Duodenal mucosa (tissue), 2 donors: ENCODE results near the gene PTRHD1.
"Not testable (repeated sequence)": the region's sequence is repeated elsewhere in the genome, so short reads cannot be mapped to it uniquely, and the experiment has no call there.

Source experiments
- H3K27ac ChIP-seq: one replicate; pipeline ENCODE4 v1.7.0; 2013; ENCODE audit warnings: low read depth, low read length
- H3K27me3 ChIP-seq, 2 donors: one replicate each; pipeline ENCODE4 v1.7.0; 2013; ENCODE audit warnings: low read length in 2 of 2, control low read depth in 1 of 2; ENCODE audit not compliant: insufficient read depth in 2 of 2, control insufficient read depth in 1 of 2
- H3K36me3 ChIP-seq, 2 donors: one replicate each; pipeline ENCODE4 v1.7.0; 2013; ENCODE audit warnings: low read length in 2 of 2, control low read depth in 1 of 2; ENCODE audit not compliant: insufficient read depth in 2 of 2, control insufficient read depth in 1 of 2
- H3K4me1 ChIP-seq, 2 donors: one replicate each; pipeline ENCODE4 v1.7.0; 2013; ENCODE audit warnings: low read length in 2 of 2, control low read depth in 1 of 2; ENCODE audit not compliant: insufficient read depth in 2 of 2, control insufficient read depth in 1 of 2
- H3K4me3 ChIP-seq, 2 donors: one replicate each; pipeline ENCODE4 v1.7.0; 2013; ENCODE audit warnings: low read length in 2 of 2, low read depth in 1 of 2
- H3K9ac ChIP-seq, 2 donors: one replicate each; pipeline ENCODE4 v1.7.0; 2013; ENCODE audit warnings: low read length in 2 of 2, low read depth in 1 of 2
- H3K9me3 ChIP-seq, 2 donors: one replicate each; pipeline ENCODE4 v1.7.0; 2013; ENCODE audit warnings: low read length in 2 of 2, control low read depth in 1 of 2; ENCODE audit not compliant: control insufficient read depth in 1 of 2

Gene PTRHD1

DNA sequence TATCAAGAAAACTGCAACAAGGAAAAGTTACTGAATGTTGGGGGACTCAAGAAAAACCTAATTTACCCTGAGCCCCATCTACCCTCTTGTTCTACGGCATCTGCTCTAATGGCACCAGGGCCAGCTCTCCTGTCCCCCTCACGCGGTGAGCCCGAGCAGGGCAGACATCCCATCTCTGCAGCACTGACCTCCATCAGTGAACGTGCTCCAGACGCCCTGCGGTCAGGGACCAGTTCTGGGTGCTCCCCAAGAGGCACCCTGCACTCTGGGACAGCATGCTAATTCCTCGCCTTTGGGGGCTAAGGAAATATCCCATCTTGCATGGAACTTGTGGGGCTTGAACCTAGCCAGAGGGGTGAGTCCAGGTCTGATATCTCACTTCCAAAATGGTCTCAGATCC, 43.0 kb upstream of the PTRHD1 start:
- H3K4me1 ChIP-seq: peaks cover 0 to 7% of the 10 kb centered on the region in 2 donors
- no peak overlapping the region for H3K27ac ChIP-seq
- no peaks in the 10 kb centered on the region for H3K9me3 ChIP-seq
- H3K36me3 ChIP-seq: peaks cover 6 to 23% of the 10 kb centered on the region in 2 donors
- H3K9ac ChIP-seq: no peak overlapping the region
- no peak overlapping the region for H3K4me3 ChIP-seq
- H3K27me3 ChIP-seq: no peaks in the 10 kb centered on the region

DNA sequence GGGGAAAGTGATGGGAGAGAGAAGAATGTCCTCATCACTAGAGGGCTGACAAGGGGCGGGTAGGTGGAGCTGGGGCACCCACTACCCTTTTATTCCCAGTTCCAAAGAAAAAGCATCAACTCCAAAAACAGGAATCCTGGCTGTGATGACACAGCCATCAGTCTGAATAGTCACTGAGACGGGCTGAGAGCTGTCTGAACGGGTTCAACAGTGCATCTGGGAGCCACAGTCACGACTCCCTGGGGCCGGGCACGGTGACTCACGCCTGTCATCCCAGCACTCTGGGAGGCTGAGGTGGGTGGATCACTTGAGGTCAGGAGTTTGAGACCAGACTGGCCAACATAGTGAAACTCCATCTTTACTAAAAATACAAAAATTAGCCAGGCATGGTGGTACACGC, 42.2 kb upstream of the PTRHD1 start:
- not testable (repeated sequence) for H3K27ac ChIP-seq, H3K9ac ChIP-seq, H3K27me3 ChIP-seq, H3K4me1 ChIP-seq, H3K9me3 ChIP-seq, H3K4me3 ChIP-seq
- peaks cover 6 to 23% of the 10 kb centered on the region in 2 donors for H3K36me3 ChIP-seq

DNA sequence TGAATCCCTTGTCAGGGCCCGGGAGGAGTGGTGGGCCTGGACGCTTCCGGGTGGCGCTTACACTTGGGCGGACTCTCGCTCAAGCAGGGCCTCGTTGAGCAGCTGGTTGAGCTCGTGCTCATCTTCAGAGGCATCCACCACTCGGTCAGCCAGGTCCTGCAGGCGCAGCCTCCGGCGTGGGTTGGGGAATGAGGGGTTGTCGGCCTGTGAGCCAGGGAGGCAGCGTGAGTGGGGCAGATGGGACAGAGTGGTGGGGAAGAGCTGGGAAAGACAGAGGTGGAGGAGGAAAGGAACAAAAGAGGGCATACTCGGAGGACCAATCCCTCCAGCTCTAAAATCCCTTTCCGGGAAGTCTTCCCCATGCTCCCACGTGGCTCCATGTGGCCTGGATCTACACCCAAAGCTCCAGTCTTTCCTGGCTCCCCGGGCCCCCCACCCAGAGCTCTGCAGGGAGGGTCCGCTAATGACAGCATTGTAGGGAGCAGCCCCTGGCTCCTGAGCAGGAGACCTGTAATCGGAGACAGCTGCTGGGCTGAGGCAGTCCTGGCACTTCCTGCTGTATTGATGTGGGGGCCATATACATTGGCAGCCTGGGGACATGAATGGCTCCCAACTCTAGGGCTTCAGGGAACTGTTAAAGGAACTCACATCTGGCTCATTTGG, 41.7 kb upstream of the PTRHD1 start:
- H3K9me3 ChIP-seq: no peaks in the 10 kb centered on the region
- no peak overlapping the region for H3K9ac ChIP-seq
- H3K27me3 ChIP-seq: no peaks in the 10 kb centered on the region
- H3K4me3 ChIP-seq: no peak overlapping the region
- H3K27ac ChIP-seq: no peak overlapping the region
- peaks cover 6 to 23% of the 10 kb centered on the region in 2 donors for H3K36me3 ChIP-seq
- H3K4me1 ChIP-seq: peaks cover 0 to 7% of the 10 kb centered on the region in 2 donors

DNA sequence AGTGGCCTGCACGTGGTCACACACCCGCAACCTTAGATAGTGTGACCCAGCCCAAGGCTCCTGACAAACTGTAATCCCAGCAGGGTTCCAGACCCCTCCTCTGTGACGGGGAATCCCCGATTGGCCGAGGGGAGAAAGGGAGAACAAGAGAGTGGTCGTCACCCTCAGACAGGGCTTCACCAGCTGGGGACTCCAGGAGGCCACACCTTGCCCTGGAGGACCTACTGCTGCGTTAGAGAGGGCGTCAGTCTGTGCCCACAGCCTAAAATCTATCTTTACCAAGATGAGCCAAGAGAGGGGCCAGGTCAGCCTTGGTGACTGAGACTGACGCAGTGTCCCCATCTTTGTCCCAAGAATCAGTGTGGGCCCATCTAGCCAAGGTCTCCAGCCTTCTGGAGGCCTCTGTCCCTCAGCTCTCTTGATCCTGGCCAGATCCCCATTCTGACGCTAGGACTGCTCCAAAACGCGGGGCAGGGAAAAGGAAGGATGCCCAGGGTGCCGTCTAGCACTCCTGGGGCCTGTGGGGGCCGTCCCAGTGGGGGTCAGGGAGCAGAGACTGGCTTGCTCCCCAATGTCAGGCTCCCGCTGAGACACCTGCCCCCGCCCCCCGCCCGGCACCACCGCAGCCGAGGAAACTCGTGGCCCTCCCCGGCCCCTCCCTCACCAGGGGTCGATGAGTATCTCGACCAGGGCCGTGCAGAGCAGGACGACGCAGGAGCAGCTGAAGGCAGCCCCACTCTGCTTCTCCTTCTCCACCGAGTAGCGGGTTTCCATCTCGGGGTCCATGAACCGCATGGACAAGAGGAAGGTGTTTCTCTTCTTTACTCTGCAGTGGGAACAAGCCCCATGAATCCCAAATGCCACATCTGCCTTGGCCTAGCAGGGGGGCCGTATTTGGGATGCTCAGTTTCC, 40.9 kb upstream of the PTRHD1 start:
- no peak overlapping the region for H3K27ac ChIP-seq

DNA sequence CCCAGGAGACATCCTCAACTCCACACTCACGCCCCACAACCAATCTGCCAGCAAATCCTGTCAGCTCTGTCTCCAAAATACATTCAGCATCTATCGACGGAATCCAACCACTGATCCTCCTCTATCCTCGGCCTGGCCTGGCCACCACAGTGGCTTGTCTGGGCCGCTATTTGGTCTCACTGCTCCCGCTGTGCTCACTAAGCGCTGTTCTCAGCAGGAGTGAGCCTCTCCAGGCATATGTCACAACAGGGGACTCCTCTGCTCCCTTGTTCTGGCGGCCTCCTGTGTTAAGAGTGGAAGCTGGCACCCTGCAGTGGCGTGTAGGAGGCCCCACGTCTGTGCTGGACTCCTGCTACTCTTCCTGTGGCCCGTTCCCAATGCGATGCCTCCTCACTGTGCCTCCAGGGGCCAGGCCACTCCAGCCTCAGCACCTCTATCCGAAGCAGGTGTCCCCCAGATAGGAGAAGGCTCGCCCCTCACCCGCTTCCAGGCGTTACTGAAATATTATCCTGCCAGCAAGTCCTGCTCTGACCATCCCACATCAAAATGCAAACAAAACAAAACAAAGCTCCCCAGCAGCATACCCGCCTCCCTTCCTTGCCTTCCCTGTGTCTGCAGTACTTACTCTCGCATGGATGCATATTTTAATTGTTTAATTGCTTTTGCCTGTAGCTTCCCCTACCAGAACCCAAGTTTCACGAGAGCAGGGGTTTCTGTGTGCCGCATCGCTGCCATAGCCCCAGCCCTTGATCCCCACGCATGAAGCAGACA, 39.9 kb upstream of the PTRHD1 start:
- no peak overlapping the region for H3K9ac ChIP-seq
- H3K9me3 ChIP-seq: no peaks in the 10 kb centered on the region
- H3K36me3 ChIP-seq: peaks cover 6 to 23% of the 10 kb centered on the region in 2 donors
- no peaks in the 10 kb centered on the region for H3K27me3 ChIP-seq
- H3K27ac ChIP-seq: no peak overlapping the region
- no peak overlapping the region for H3K4me3 ChIP-seq
- peaks cover 0 to 7% of the 10 kb centered on the region in 2 donors for H3K4me1 ChIP-seq

More for the DNA sequence above, 40.9 kb upstream of the PTRHD1 start:
- Histone ChIP-seq H3K36me3 (peaks cover 6 to 23% of the 10 kb centered on the region in 2 donors), H3K27me3 (no peaks in the 10 kb centered on the region), H3K9ac (no peak overlapping the region), H3K4me1 (peaks cover 0 to 7% of the 10 kb centered on the region in 2 donors), H3K4me3 (no peak overlapping the region), H3K9me3 (no peaks in the 10 kb centered on the region)

DNA sequence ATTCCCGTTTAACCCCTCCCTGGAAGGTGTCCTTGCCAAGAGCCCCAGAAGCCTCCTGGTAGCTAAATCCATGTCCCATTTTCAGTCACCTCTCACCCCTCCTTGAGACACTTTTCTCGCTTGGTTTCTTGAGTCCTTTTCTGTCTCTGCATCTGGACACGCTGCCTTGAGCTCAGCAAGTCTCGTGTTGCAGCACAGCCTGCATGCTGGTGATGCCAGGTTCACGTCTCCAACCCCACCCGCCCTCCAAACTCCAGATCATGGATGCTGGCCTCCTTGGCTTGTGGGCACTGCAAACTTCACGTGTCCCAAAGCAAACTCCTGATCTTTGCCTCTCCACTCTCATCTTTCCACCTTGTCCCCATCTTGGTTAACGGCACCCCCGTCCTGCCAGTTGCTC, 39.3 kb upstream of the PTRHD1 start:
- H3K9ac ChIP-seq: no peak overlapping the region
- H3K27me3 ChIP-seq: no peaks in the 10 kb centered on the region
- peaks cover 0 to 7% of the 10 kb centered on the region in 2 donors for H3K4me1 ChIP-seq
- H3K36me3 ChIP-seq: peaks cover 4 to 20% of the 10 kb centered on the region in 2 donors
- no peak overlapping the region for H3K4me3 ChIP-seq
- no peaks in the 10 kb centered on the region for H3K9me3 ChIP-seq
- no peak overlapping the region for H3K27ac ChIP-seq

DNA sequence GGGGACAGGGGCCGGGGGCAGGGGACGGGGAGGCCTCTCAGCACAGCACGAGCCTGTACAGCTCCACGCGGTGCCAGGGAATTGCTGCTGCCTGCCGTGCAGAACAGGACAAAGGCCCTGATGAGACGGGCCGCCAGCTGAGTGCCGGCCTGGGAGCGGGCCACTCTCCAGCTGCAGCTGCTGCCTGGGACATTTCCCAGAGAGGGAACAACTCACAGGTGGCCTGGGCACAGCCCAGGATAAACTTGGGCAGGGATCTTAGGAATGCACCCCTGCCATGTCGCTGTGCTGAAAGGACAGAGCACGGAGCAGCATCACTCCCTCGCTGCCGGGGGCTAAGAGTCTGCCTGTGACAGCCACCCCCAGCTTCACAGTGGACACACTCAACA, 38.9 kb upstream of the PTRHD1 start:
- no peak overlapping the region for H3K9ac ChIP-seq
- H3K36me3 ChIP-seq: peaks cover 2 to 18% of the 10 kb centered on the region in 2 donors
- H3K27ac ChIP-seq: no peak overlapping the region

DNA sequence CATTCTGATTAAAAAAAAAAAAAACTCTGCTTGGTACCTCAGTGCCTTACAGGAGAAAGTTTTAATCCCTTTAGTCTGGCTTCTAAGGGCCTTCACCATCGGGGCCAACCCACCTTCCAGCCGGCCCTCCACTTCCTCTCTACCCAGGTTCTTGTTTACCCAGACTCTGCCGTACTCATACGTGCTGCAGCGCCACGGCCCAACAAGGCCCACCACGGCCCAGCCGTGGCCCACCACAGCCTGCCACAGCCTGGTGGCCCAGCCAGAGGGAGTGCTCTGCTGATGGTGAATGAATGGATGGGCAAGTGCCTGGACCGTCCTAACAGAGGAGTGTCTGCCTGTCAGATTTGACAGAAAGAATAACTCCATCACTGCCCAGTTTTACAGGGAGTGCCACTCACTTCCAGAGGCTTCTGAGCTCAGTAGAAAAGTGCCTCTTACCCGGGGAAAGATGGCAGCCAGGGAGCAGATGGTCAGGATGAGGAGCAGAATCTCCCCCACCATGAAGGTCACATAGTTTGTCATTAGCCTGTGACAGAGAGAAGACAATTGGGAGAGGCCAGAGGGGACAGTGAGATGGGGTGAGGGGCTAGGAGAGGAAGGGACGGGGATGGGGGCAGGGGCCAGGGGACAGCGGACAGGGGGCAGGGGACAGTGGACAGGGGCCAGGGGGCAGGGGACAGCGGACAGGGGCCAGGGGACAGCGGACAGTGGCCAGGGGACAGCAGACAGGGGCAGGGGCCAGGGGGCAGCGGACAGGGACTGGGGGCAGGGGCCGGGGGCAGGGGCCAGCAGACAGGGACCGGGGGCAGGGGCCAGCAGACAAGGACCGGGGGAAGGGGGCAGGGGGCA, 38.3 kb upstream of the PTRHD1 start:
- H3K36me3 ChIP-seq: peaks cover 2 to 12% of the 10 kb centered on the region in 2 donors
- H3K4me1 ChIP-seq: peaks cover 0 to 17% of the 10 kb centered on the region in 2 donors
- no peak overlapping the region for H3K9ac ChIP-seq
- H3K27ac ChIP-seq: no peak overlapping the region
- no peak overlapping the region for H3K4me3 ChIP-seq
- no peaks in the 10 kb centered on the region for H3K9me3 ChIP-seq
- H3K27me3 ChIP-seq: no peaks in the 10 kb centered on the region

More for the DNA sequence above, 38.9 kb upstream of the PTRHD1 start:
- peaks cover 0 to 12% of the 10 kb centered on the region in 2 donors for H3K4me1 ChIP-seq
- no peak overlapping the region for H3K4me3 ChIP-seq
- H3K27me3 ChIP-seq: no peaks in the 10 kb centered on the region
- H3K9me3 ChIP-seq: no peaks in the 10 kb centered on the region

DNA sequence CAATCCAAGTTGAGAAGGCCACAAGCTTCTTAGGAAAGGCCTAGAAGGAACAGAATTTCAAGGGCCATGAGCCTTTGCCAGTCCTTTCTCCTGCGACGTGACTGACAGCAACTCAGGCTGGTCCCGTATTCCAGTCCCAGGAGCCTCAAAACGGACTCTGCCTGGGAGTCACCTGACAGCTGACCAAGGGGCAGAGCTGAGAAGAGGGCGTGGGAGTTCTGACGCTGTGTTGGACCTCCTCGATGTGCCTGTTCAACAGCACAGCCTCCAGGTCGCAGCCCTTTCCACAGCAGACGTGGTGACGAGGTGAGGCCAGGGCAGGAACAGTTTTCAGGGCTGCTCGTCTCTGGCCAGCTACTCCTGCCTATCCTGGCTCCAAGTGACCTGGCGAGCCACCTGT, 37.6 kb upstream of the PTRHD1 start:
- Histone ChIP-seq H3K9me3 (no peaks in the 10 kb centered on the region), H3K4me3 (no peak overlapping the region), H3K9ac (no peak overlapping the region), H3K27ac (no peak overlapping the region), H3K36me3 (peaks cover 2 to 6% of the 10 kb centered on the region in 2 donors), H3K4me1 (peaks cover 0 to 17% of the 10 kb centered on the region in 2 donors), H3K27me3 (no peaks in the 10 kb centered on the region)
